Ishikawa (cell line): ENCODE data around the gene KCNG4.

Experiments used
- CEBPB ChIP-seq: IDR thresholded peaks from 2 replicates; pipeline ENCODE4 v1.6.1; 2012
- CREB1 ChIP-seq: IDR thresholded peaks from 2 replicates; pipeline ENCODE4 v1.6.1; 2012; ENCODE audit warnings: low read depth
- EGR1 ChIP-seq: IDR thresholded peaks from 2 replicates; pipeline ENCODE4 v1.6.1; 2012
- EP300 ChIP-seq: IDR thresholded peaks from 2 replicates; pipeline ENCODE4 v1.6.1; 2012; ENCODE audit warnings: borderline replicate concordance
- FOXM1 ChIP-seq: IDR thresholded peaks from 2 replicates; pipeline ENCODE4 v1.6.1; 2012; ENCODE audit warnings: low read depth, borderline replicate concordance
- MAX ChIP-seq: IDR thresholded peaks from 2 replicates; pipeline ENCODE4 v1.6.1; 2012
- NFIC ChIP-seq: IDR thresholded peaks from 2 replicates; pipeline ENCODE4 v1.6.1; 2012
- RAD21 ChIP-seq: IDR thresholded peaks from 2 replicates; pipeline ENCODE4 v1.6.1; 2012; ENCODE audit warnings: low read depth
- TAF1 ChIP-seq: IDR thresholded peaks from 2 replicates; pipeline ENCODE4 v1.6.1; 2012; ENCODE audit warnings: low read depth, mild to moderate bottlenecking
- TCF12 ChIP-seq: IDR thresholded peaks from 2 replicates; pipeline ENCODE4 v1.6.1; 2012; ENCODE audit warnings: low read depth
- YY1 ChIP-seq: IDR thresholded peaks from 2 replicates; pipeline ENCODE4 v1.6.1; 2012; ENCODE audit warnings: low read depth
- ZBTB7A ChIP-seq: IDR thresholded peaks from 2 replicates; pipeline ENCODE4 v1.6.1; 2012; ENCODE audit warnings: low read depth
- TF ChIP-seq, protein P1 (sequence below): IDR thresholded peaks from 2 replicates; pipeline ENCODE4 v1.6.1; 2012
- TF ChIP-seq, protein P2 (sequence below): IDR thresholded peaks from 2 replicates; pipeline ENCODE4 v1.6.1; 2012; ENCODE audit warnings: low read depth, mild to moderate bottlenecking

DNA sequence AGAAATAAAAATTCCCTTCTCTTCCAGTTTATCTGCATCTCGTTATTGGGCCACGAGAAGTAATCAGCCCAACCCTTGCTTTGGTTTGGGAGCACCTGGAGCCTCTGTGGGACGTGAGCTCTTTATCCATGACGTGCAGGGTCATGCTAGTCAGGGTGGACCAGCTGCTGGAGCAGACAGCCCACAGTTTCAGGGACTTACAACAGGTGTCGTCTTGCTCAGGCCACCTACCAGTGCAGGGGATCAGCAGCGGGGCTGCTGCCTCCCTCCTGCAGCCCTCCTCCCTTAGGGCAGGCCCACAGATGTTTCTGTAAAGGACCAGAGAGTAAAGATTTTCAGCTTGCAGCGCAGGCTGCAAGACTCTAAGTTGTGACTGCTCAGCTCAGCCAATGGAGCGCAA is 31.9 kb downstream of the KCNG4 start:
- TF ChIP-seq CREB1 (no peak), RAD21 (no peak), EP300 (no peak), EGR1 (no peak), NFIC (no peak), MAX (no peak), YY1 (no peak), TAF1 (no peak), TCF12 (no peak), FOXM1 (no peak), CEBPB (no peak), ZBTB7A (no peak)
- TF ChIP-seq, protein P1, sequence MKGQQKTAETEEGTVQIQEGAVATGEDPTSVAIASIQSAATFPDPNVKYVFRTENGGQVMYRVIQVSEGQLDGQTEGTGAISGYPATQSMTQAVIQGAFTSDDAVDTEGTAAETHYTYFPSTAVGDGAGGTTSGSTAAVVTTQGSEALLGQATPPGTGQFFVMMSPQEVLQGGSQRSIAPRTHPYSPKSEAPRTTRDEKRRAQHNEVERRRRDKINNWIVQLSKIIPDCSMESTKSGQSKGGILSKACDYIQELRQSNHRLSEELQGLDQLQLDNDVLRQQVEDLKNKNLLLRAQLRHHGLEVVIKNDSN: no peak
- TF ChIP-seq, protein P2, sequence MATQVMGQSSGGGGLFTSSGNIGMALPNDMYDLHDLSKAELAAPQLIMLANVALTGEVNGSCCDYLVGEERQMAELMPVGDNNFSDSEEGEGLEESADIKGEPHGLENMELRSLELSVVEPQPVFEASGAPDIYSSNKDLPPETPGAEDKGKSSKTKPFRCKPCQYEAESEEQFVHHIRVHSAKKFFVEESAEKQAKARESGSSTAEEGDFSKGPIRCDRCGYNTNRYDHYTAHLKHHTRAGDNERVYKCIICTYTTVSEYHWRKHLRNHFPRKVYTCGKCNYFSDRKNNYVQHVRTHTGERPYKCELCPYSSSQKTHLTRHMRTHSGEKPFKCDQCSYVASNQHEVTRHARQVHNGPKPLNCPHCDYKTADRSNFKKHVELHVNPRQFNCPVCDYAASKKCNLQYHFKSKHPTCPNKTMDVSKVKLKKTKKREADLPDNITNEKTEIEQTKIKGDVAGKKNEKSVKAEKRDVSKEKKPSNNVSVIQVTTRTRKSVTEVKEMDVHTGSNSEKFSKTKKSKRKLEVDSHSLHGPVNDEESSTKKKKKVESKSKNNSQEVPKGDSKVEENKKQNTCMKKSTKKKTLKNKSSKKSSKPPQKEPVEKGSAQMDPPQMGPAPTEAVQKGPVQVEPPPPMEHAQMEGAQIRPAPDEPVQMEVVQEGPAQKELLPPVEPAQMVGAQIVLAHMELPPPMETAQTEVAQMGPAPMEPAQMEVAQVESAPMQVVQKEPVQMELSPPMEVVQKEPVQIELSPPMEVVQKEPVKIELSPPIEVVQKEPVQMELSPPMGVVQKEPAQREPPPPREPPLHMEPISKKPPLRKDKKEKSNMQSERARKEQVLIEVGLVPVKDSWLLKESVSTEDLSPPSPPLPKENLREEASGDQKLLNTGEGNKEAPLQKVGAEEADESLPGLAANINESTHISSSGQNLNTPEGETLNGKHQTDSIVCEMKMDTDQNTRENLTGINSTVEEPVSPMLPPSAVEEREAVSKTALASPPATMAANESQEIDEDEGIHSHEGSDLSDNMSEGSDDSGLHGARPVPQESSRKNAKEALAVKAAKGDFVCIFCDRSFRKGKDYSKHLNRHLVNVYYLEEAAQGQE: no peak
